Cardiac fibroblast (primary cell): ENCODE data around the gene KANSL1L.

Experiments used
- DNase-seq, 2 donors: peaks; one replicate each; pipeline versions ENCODE4 v3.0.0 to v3.0.0-alpha.2; 2010; ENCODE audit warnings: low read depth in 2 of 2
- H3K4me3 ChIP-seq, 2 donors: replicated peaks in 1 of 2; 1 replicate in 1 of 2; 2 replicates in 1 of 2; pipeline ENCODE4 v1.5.1; 2011; ENCODE audit warnings: low read depth in 2 of 2, low read length in 2 of 2, mild to moderate bottlenecking in 2 of 2, moderate library complexity in 1 of 2
- CTCF ChIP-seq: IDR thresholded peaks from one replicate; pipeline ENCODE4 v1.5.1; 2011; ENCODE audit warnings: low read depth, mild to moderate bottlenecking, low read length, inconsistent platforms

KANSL1L gene

GRCh38 chr2:210171309-210172218 lies at the start of gene KANSL1L:
Gene KANSL1L, minus strand, starts transcription at chr2:210171409. Its CDS starts 16,827 bp downstream, at chr2:210154582.
- peak within 1 kb of the TSS; percentile 84 for H3K4me3 ChIP-seq
- TF ChIP-seq CTCF = no peak
- DNase-seq = peak; percentile 97 to 98

- no peak for TF ChIP-seq CTCF
- no peak for DNase-seq
- no peak overlapping the region for H3K4me3 ChIP-seq
These were observed 43.9 kb upstream of the KANSL1L start for GRCh38 chr2:210215120-210215519.

GRCh38 chr2:210210185-210210584 lies 39.0 kb upstream of the KANSL1L start:
- no peak for TF ChIP-seq CTCF
- no peak overlapping the region for H3K4me3 ChIP-seq
- DNase-seq = no peak

GRCh38 chr2:210207929-210208328 lies 36.7 kb upstream of the KANSL1L start:
- no peak for DNase-seq
- TF ChIP-seq CTCF = no peak
- H3K4me3 ChIP-seq = no peak overlapping the region

- no peak for TF ChIP-seq CTCF
- no peak for DNase-seq
- H3K4me3 ChIP-seq = no peak overlapping the region
These were observed 32.3 kb upstream of the KANSL1L start for GRCh38 chr2:210203558-210203957.

GRCh38 chr2:210203147-210203546 lies 31.9 kb upstream of the KANSL1L start:
- no peak overlapping the region for H3K4me3 ChIP-seq
- TF ChIP-seq CTCF = no peak
- no peak for DNase-seq
